CD4-positive, alpha-beta T cell treated with Interleukin-15 for 1 hour (primary cell): ENCODE results near the gene TPST1.
"Not testable (repeated sequence)": the region's sequence is repeated elsewhere in the genome, so short reads cannot be mapped to it uniquely, and the experiment has no call there.

Experiments used
- DNase-seq: peaks from one replicate; pipeline ENCODE4 v3.0.0-alpha.2; 2020

TPST1 gene

GRCh38 chr7:66189695-66190503 lies 15.2 kb upstream of the TPST1 start:
- DNase-seq: no peak

- DNase-seq: no peak
Observed at GRCh38 chr7:66190504-66190857, 14.7 kb upstream of the TPST1 start.

GRCh38 chr7:66193146-66193725 lies 11.9 kb upstream of the TPST1 start:
- no peak for DNase-seq

DNA sequence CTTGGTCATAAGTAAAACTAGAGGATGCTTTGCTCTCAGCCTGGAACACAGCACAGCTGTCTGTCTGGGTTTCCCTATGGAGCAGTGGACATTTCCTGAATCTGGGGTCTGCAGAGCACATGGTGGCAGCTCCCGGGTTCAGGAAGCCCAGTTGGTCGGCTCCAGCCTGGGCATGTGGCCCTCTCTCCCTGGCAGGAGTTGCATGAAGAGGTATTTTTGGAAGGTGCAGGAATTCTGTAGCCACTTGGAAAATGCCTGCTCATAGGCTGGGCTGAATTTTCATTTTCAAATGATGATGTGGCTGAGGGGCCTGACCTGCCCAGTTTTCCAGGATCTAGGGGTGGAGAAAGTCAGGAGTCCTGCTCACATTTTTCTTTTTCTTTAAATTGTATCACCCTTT lies 6.7 kb upstream of the TPST1 start:
- no peak for DNase-seq

DNA sequence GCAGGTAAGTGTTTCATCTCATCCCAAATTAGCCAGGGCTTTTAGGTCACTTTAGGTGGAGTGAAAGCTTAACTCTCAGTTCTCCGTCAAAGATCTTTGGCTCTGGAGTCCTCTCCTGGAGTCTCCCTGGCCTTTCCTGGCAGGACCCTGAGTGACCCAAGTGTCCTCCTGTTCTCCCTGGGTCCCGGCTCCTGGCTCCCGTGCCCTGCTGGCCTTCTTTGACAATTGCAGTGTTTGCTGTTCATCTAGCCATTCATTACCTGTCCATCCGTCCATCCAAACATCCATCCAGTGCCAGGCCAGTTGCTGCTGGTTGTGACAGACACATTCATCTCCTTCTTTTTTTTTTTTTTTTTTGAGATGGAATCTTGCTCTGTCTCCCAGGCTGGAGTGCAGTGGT lies 6.2 kb upstream of the TPST1 start:
- DNase-seq: no peak

- DNase-seq: no peak
Observed at GRCh38 chr7:66202441-66202840, 2.7 kb upstream of the TPST1 start.

- DNase-seq: no peak
Observed at GRCh38 chr7:66205741-66206090, 582 bp downstream of the TPST1 start.

GRCh38 chr7:66206119-66206933 lies 1.2 kb downstream of the TPST1 start:
- DNase-seq: no peak

GRCh38 chr7:66206934-66207240 lies 1.8 kb downstream of the TPST1 start:
- DNase-seq: no peak

GRCh38 chr7:66207540-66207939 lies 2.4 kb downstream of the TPST1 start:
- no peak for DNase-seq

GRCh38 chr7:66211429-66211828 lies 6.3 kb downstream of the TPST1 start:
- DNase-seq: no peak

- no peak for DNase-seq
Observed at GRCh38 chr7:66213637-66214036, 8.5 kb downstream of the TPST1 start.

DNA sequence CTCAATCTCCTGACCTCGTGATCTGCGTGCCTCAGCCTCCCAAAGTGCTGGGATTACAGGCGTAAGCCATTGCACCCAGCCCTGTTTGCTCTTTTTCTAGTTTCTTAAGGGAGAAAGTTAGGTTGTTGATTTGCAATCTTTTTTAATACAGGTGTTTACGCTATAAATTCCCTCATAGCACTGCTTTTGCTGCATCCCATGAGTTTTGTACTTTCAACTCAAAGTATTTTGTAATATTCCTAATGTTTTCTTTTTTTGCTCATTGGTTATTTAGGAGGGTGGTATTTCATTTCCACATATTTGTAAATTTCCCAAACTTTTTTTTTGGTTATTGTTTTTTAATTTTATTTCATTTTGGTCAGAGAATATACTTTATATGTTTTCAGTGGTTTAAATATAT lies 11.6 kb downstream of the TPST1 start:
- no peak for DNase-seq

DNA sequence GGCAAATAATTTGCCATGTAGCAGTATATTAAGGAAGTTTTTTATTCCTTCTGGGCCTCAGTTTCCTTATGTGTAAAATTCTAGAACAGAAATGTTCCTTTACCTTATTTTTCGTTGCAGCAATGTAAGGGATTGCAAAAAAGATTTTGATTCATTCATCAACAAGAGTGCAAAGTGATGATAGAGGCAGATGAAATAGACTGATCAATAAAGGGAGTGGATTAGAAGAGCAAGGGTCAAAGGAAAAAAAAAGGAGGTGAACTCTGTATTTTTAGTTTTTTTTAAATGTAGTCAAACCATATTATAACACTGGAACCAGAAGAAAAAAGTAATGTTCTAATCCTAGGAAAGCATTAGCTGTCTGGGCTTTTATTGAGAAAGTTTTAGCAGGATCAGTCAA lies 14.7 kb downstream of the TPST1 start:
- DNase-seq: no peak

- DNase-seq: no peak
Observed at GRCh38 chr7:66221442-66221841, 16.3 kb downstream of the TPST1 start.

- DNase-seq: no peak
Observed at GRCh38 chr7:66227808-66228207, 22.7 kb downstream of the TPST1 start.

- not testable (repeated sequence) for DNase-seq
Observed at GRCh38 chr7:66231326-66232216, 26.4 kb downstream of the TPST1 start.

DNA sequence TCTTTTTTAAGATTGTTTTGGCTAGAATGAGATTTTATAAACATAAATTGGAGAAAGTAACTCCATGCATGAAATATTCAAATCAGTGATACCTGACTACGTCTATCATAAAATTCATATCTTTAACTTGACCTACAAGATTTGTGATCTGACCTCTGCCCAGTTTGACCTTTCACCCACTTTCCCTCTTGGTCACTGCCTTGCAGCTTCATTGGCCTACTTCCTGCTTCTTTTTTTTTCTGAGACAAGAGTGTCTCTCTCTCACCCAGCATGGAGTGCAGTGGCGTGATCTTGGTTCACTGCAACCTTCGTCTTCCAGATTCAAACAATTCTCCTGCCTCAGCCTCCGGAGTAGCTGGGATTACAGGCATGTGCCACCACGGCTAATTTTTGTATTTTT lies 28.5 kb downstream of the TPST1 start:
- DNase-seq: no peak

GRCh38 chr7:66236713-66237303 lies 31.7 kb downstream of the TPST1 start:
- DNase-seq: no peak

DNA sequence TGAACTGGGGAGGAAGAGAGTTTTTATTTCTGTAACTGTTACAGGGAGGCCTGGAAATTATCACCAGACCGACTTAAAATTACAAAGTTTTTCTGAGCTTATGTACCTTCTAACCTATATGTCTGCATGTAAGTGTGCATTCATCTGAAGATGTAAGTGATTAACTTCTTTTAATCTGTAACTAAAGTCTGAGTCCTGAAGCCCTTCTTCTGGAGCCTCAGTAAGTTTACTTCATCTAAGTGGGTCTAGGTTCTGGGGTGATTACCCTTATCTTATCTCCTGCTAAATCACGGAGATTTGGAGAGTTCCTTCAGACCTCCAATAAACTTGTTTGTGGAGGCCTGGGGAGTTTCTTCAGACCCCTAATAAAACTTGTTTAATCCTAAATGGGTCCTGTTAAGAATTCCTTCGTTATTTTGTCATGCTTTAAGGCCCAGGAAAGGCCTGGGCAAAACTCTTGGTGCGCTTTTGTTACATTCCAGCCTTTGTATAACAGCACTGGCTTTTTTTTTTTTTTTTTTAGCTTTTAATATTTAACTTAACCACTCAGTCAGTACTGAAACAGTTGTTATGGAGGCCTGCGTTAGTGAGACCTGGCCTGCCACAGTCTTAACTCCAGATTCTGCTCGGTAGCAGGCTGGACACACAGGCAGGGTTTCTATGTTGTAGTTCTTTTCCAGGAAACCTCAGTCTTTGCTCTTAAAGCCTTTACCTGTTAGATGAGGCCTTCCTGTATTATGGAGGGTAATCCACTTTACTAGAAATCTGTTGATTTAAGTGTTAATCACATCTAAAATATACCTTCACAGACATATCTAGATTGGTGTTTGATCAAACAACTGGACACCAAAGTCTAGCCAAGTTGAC lies 33.0 kb downstream of the TPST1 start:
- no peak for DNase-seq

- DNase-seq: no peak
Observed at GRCh38 chr7:66238773-66239466, 33.8 kb downstream of the TPST1 start.
